GM12891 (cell line): ENCODE data around the gene PRDM16.
"Not testable (repeated sequence)": the region's sequence is repeated elsewhere in the genome, so short reads cannot be mapped to it uniquely, and the experiment has no call there.

Source experiments
- DNase-seq: peaks from one replicate; pipeline ENCODE4 v3.0.0; 2011; ENCODE audit warnings: low spot score; ENCODE audit not compliant: insufficient read length
- FAIRE-seq: peaks from 2 replicates; lab custom pipeline; 2011; peaks lifted over from hg19 to GRCh38; lab: Jason Lieb, UNC
- PAX5 ChIP-seq: IDR thresholded peaks from 2 replicates; pipeline ENCODE4 v1.6.1; 2011; ENCODE audit warnings: low read length, moderate library complexity, mild to moderate bottlenecking; ENCODE audit not compliant: insufficient read depth, severe bottlenecking
- POLR2A ChIP-seq: IDR thresholded peaks from 2 replicates; pipeline ENCODE4 v1.6.1; 2011; ENCODE audit warnings: low read depth, low read length, control low read depth
- POLR2AphosphoS5 ChIP-seq: IDR thresholded peaks from 2 replicates; pipeline ENCODE4 v1.6.1; 2011; ENCODE audit warnings: low read depth, low read length, control low read depth
- POU2F2 ChIP-seq: IDR thresholded peaks from 2 replicates; pipeline ENCODE4 v1.6.1; 2011; ENCODE audit warnings: low read depth, mild to moderate bottlenecking, control low read depth, low read length, moderate library complexity
- SPI1 ChIP-seq: IDR thresholded peaks from 2 replicates; pipeline ENCODE4 v1.6.1; 2011; ENCODE audit warnings: low read depth, low read length, control low read depth
- TAF1 ChIP-seq: IDR thresholded peaks from 2 replicates; pipeline ENCODE4 v1.6.1; 2011; ENCODE audit warnings: low read depth, low read length, control low read depth

The PRDM16 gene

GRCh38 chr1:3164671-3165070, 95.7 kb downstream of the PRDM16 start:
- DNase-seq (no peak), FAIRE-seq (no peak)
- TF ChIP-seq SPI1 (no peak), POLR2A (no peak), TAF1 (no peak), POLR2AphosphoS5 (no peak), POU2F2 (no peak), PAX5 (no peak)

GRCh38 chr1:3165189-3165588, 96.2 kb downstream of the PRDM16 start:
- DNase-seq, FAIRE-seq: not testable (repeated sequence)

GRCh38 chr1:3166206-3166918, 97.4 kb downstream of the PRDM16 start:
- no peak for FAIRE-seq
- TF ChIP-seq POU2F2: no peak
- TF ChIP-seq POLR2A: no peak
- no peak for TF ChIP-seq SPI1
- TF ChIP-seq TAF1: no peak
- TF ChIP-seq POLR2AphosphoS5: no peak
- no peak for TF ChIP-seq PAX5
- DNase-seq: no peak

GRCh38 chr1:3167255-3167654, 98.3 kb downstream of the PRDM16 start:
- FAIRE-seq: no peak

GRCh38 chr1:3168678-3169077, 99.7 kb downstream of the PRDM16 start:
- FAIRE-seq: no peak
- no peak for TF ChIP-seq TAF1
- no peak for TF ChIP-seq POU2F2
- TF ChIP-seq SPI1: no peak
- TF ChIP-seq PAX5: no peak
- TF ChIP-seq POLR2A: no peak
- no peak for TF ChIP-seq POLR2AphosphoS5
- DNase-seq: no peak

More at GRCh38 chr1:3167255-3167654, 98.3 kb downstream of the PRDM16 start:
- DNase-seq: no peak
- no peak for TF ChIP-seq SPI1
- TF ChIP-seq POLR2A: no peak
- no peak for TF ChIP-seq POU2F2
- TF ChIP-seq PAX5: no peak
- TF ChIP-seq TAF1: no peak
- no peak for TF ChIP-seq POLR2AphosphoS5

GRCh38 chr1:3169665-3170356, 100.8 kb downstream of the PRDM16 start:
- FAIRE-seq (no peak), DNase-seq (no peak)
- no peak for TF ChIP-seq SPI1
- no peak for TF ChIP-seq TAF1
- no peak for TF ChIP-seq PAX5
- no peak for TF ChIP-seq POLR2AphosphoS5
- TF ChIP-seq POLR2A: no peak
- no peak for TF ChIP-seq POU2F2

- FAIRE-seq (no peak), DNase-seq (no peak)
- no peak for TF ChIP-seq POLR2A
- TF ChIP-seq POLR2AphosphoS5: no peak
- no peak for TF ChIP-seq SPI1
- no peak for TF ChIP-seq TAF1
- no peak for TF ChIP-seq POU2F2
- TF ChIP-seq PAX5: no peak
Measured at GRCh38 chr1:3170561-3171453, 101.8 kb downstream of the PRDM16 start.

- no peak for TF ChIP-seq POLR2AphosphoS5
- no peak for TF ChIP-seq POU2F2
- no peak for TF ChIP-seq TAF1
- TF ChIP-seq SPI1: no peak
- TF ChIP-seq PAX5: no peak
- no peak for TF ChIP-seq POLR2A
- DNase-seq: no peak
- no peak for FAIRE-seq
Measured at GRCh38 chr1:3171761-3172160, 102.8 kb downstream of the PRDM16 start.

- DNase-seq: no peak
- TF ChIP-seq POLR2AphosphoS5 (no peak), PAX5 (no peak), TAF1 (no peak), SPI1 (no peak), POU2F2 (no peak), POLR2A (no peak)
- FAIRE-seq: no peak
Measured at GRCh38 chr1:3172431-3173380, 103.7 kb downstream of the PRDM16 start.
